IMR-90 (cell line): ENCODE results near the gene AOC2. TPM values are rescaled to one million over a fixed set of nuclear protein-coding genes. Genes with fewer than 3 reads are reported as not detected.

Experiments used
- ATAC-seq: fragments of 200-7000 bp; cut with Tn5 transposase; 2 replicates; pipeline ENCODE4 v1.9.1; 2020; ENCODE audit warnings: low read depth, mild to moderate bottlenecking, moderate library complexity
- BruUV-seq: library from RNA; stranded (reverse); fragments of 400-500 nt; replicated peaks from 2 replicates; lab custom pipeline; 2021; lab: Mats Ljungman, UMichigan
- CTCF ChIA-PET: fragments of 300-600 bp; formaldehyde crosslinking; extraction: SDS; loops from one replicate; lab custom pipeline; 2021; ENCODE audit warnings: antibody characterized with exemption; lab: Yijun Ruan, JAX
- POLR2A ChIA-PET: fragments of 300-600 bp; sonication (Branson Sonifier 250); formaldehyde crosslinking; loops from one replicate; lab custom pipeline; 2022; ENCODE audit warnings: antibody characterized with exemption; ENCODE audit not compliant: unreplicated experiment; lab: Charles Lee
- DNase-seq: peaks from one replicate; pipeline ENCODE4 v3.0.0; 2013
- H2AFZ ChIP-seq: replicated peaks from 2 replicates; pipeline ENCODE3; 2013; ENCODE audit warnings: low read length, mild to moderate bottlenecking; ENCODE audit not compliant: poor library complexity
- H2AK5ac ChIP-seq: 2 replicates; pipeline ENCODE4 v1.6.1; 2013; ENCODE audit warnings: low read depth, low read length, inconsistent platforms
- H2AK9ac ChIP-seq: replicated peaks from 2 replicates; pipeline ENCODE3; 2013; ENCODE audit warnings: mild to moderate bottlenecking, low read depth, low read length, moderate library complexity; ENCODE audit not compliant: poor library complexity
- H2BK120ac ChIP-seq: 2 replicates; pipeline ENCODE4 v1.6.1; 2013; ENCODE audit warnings: low read depth, low read length, inconsistent platforms
- H2BK15ac ChIP-seq: 3 replicates; pipeline ENCODE4 v1.6.1; 2013; ENCODE audit warnings: low read depth, low read length, inconsistent platforms
- H2BK20ac ChIP-seq: 2 replicates; pipeline ENCODE4 v1.6.1; 2013; ENCODE audit warnings: low read depth, mild to moderate bottlenecking, inconsistent platforms, low read length, moderate library complexity
- H2BK5ac ChIP-seq: 2 replicates; pipeline ENCODE4 v1.6.1; 2013; ENCODE audit warnings: mild to moderate bottlenecking, low read depth, low read length, inconsistent platforms; ENCODE audit not compliant: poor library complexity, severe bottlenecking
- H3K14ac ChIP-seq: replicated peaks from 2 replicates; pipeline ENCODE4 v1.6.1; 2013; ENCODE audit warnings: low read depth, low read length, inconsistent platforms
- H3K18ac ChIP-seq: 2 replicates; pipeline ENCODE4 v1.6.1; 2013; ENCODE audit warnings: low read depth, low read length, control low read depth
- H3K23ac ChIP-seq: 2 replicates; pipeline ENCODE4 v1.6.1; 2013; ENCODE audit warnings: low read depth, low read length, inconsistent platforms
- H3K27ac ChIP-seq: 2 replicates; pipeline ENCODE4 v1.5.1; 2013; ENCODE audit warnings: mild to moderate bottlenecking, control low read depth, low read length; ENCODE audit not compliant: insufficient read depth
- H3K27me3 ChIP-seq: 2 replicates; pipeline ENCODE4 v1.6.1; 2013; ENCODE audit warnings: low read length; ENCODE audit not compliant: control insufficient read depth, insufficient read depth
- H3K36me3 ChIP-seq: 2 replicates; pipeline ENCODE4 v1.6.1; 2013; ENCODE audit warnings: low read length, mixed read lengths; ENCODE audit not compliant: control insufficient read depth, insufficient read depth
- H3K4ac ChIP-seq: 2 replicates; pipeline ENCODE4 v1.6.1; 2013; ENCODE audit warnings: low read depth, low read length, inconsistent platforms
- H3K4me1 ChIP-seq: 2 replicates; pipeline ENCODE4 v1.6.1; 2013; ENCODE audit warnings: low read length, mixed read lengths; ENCODE audit not compliant: control insufficient read depth, insufficient read depth
- H3K4me2 ChIP-seq: 2 replicates; pipeline ENCODE4 v1.6.1; 2013; ENCODE audit warnings: low read depth, mild to moderate bottlenecking, control low read depth, low read length, moderate library complexity
- H3K4me3 ChIP-seq: 2 replicates; pipeline ENCODE4 v1.5.1; 2013; ENCODE audit warnings: low read depth, mild to moderate bottlenecking, control low read depth, low read length, moderate library complexity; ENCODE audit not compliant: insufficient read depth
- H3K56ac ChIP-seq: 2 replicates; pipeline ENCODE4 v1.6.1; 2013; ENCODE audit warnings: low read length, inconsistent platforms; ENCODE audit not compliant: insufficient read depth; ENCODE audit errors: extremely low read depth
- H3K79me1 ChIP-seq, 2 experiments: 2 replicates each; pipeline ENCODE4 v1.6.1; 2013; ENCODE audit warnings: low read length in 2 of 2, inconsistent platforms in 1 of 2, low read depth in 1 of 2
- H3K9ac ChIP-seq: 2 replicates; pipeline ENCODE4 v1.6.1; 2013; ENCODE audit warnings: low read depth, low read length, control low read depth
- H3K9me1 ChIP-seq: 2 replicates; pipeline ENCODE4 v1.6.1; 2013; ENCODE audit warnings: low read length, inconsistent platforms; ENCODE audit not compliant: insufficient read depth
- H3K9me3 ChIP-seq: 2 replicates; pipeline ENCODE4 v1.6.1; 2013; ENCODE audit warnings: low read length; ENCODE audit not compliant: control insufficient read depth, insufficient read depth
- H4K20me1 ChIP-seq: 2 replicates; pipeline ENCODE4 v1.6.1; 2013; ENCODE audit warnings: low read length, inconsistent platforms; ENCODE audit not compliant: insufficient read depth
- H4K5ac ChIP-seq: 2 replicates; pipeline ENCODE4 v1.6.1; 2013; ENCODE audit warnings: mild to moderate bottlenecking, low read depth, low read length, control low read depth
- H4K8ac ChIP-seq, 2 experiments: 2 replicates each; pipeline ENCODE4 v1.6.1; 2013; ENCODE audit warnings: low read depth in 2 of 2, low read length in 2 of 2, control low read depth in 1 of 2, inconsistent platforms in 1 of 2
- H4K91ac ChIP-seq: 2 replicates; pipeline ENCODE4 v1.6.1; 2013; ENCODE audit warnings: low read depth, low read length, inconsistent platforms; ENCODE audit not compliant: insufficient read depth
- BHLHE40 ChIP-seq: fragments of 150-350 bp; IDR thresholded peaks from 2 replicates; pipeline ENCODE4 v1.6.1; 2016; ENCODE audit warnings: mild to moderate bottlenecking, low read depth, low read length
- CEBPB ChIP-seq: IDR thresholded peaks from 2 replicates; pipeline ENCODE4 v1.6.1; 2012; ENCODE audit warnings: low read depth, low read length, improper control_type of control experiment
- CHD1 ChIP-seq: IDR thresholded peaks from 2 replicates; pipeline ENCODE4 v1.6.1; 2012; ENCODE audit warnings: low read depth, low read length, improper control_type of control experiment
- CTCF ChIP-seq: conservative IDR thresholded peaks from 2 replicates; pipeline ENCODE4 v1.5.1; 2012; ENCODE audit warnings: mild to moderate bottlenecking, low read depth, low read length, improper control_type of control experiment
- FOS ChIP-seq: fragments of 150-350 bp; IDR thresholded peaks from 2 replicates; pipeline ENCODE4 v1.6.1; 2016; ENCODE audit warnings: low read depth, low read length
- MAFK ChIP-seq: IDR thresholded peaks from 2 replicates; pipeline ENCODE4 v1.6.1; 2012; ENCODE audit warnings: low read depth, low read length, improper control_type of control experiment
- MAZ ChIP-seq: IDR thresholded peaks from 2 replicates; pipeline ENCODE4 v1.6.1; 2012; ENCODE audit warnings: low read depth, mild to moderate bottlenecking, low read length, improper control_type of control experiment, moderate library complexity, borderline replicate concordance
- MXI1 ChIP-seq: IDR thresholded peaks from 2 replicates; pipeline ENCODE4 v1.6.1; 2012; ENCODE audit warnings: low read depth, mild to moderate bottlenecking, low read length, moderate library complexity, borderline replicate concordance
- NFE2L2 ChIP-seq: fragments of 150-350 bp; IDR thresholded peaks from 2 replicates; pipeline ENCODE4 v1.6.1; 2016; ENCODE audit warnings: low read depth, mild to moderate bottlenecking, low read length
- POLR2A ChIP-seq: IDR thresholded peaks from 2 replicates; pipeline ENCODE4 v1.6.1; 2012; ENCODE audit warnings: mild to moderate bottlenecking, low read depth, low read length
- RAD21 ChIP-seq: IDR thresholded peaks from 2 replicates; pipeline ENCODE4 v1.6.1; 2012; ENCODE audit warnings: low read length, improper control_type of control experiment
- RCOR1 ChIP-seq: IDR thresholded peaks from 2 replicates; pipeline ENCODE4 v1.6.1; 2012; ENCODE audit warnings: mild to moderate bottlenecking, low read length, improper control_type of control experiment; ENCODE audit not compliant: insufficient replicate concordance
- RFX5 ChIP-seq: IDR thresholded peaks from 2 replicates; pipeline ENCODE4 v1.8.0; 2012; ENCODE audit warnings: low read depth, mild to moderate bottlenecking, low read length, moderate library complexity
- SMC3 ChIP-seq: fragments of 150-350 bp; IDR thresholded peaks from 2 replicates; pipeline ENCODE4 v1.6.1; 2016; ENCODE audit warnings: low read depth, mild to moderate bottlenecking, antibody characterized with exemption, low read length, moderate library complexity
- WGBS, 2 experiments: methylation state at CpG; one replicate each; pipeline versions ENCODE4 v1.1.5 to v1.1.7; 2013; ENCODE audit warnings: missing lambda C conversion rate in 2 of 2; ENCODE audit not compliant: insufficient read length in 1 of 2; ENCODE audit errors: extremely low coverage in 2 of 2; 5-methylcytosine and 5-hydroxymethylcytosine counted together
- dilution Hi-C: fragments of 300-500 bp; cut with HindIII; formaldehyde crosslinking; loops from one replicate; pipeline ENCODE4 v1.14.3; 2018; ENCODE audit warnings: low sequenced_read_pairs; ENCODE audit not compliant: unreplicated experiment
- in situ Hi-C: fragments of 300-500 bp; cut with MboI; formaldehyde crosslinking; loops from 3 replicates; pipeline ENCODE4 v1.14.3; 2019; ENCODE audit warnings: low sequenced_read_pairs, inconsistent platforms, mixed read lengths
- intact Hi-C: fragments of 100-400 bp; cut with micrococcal nuclease; formaldehyde crosslinking; loops from 2 replicates; pipeline ENCODE4 v1.10.0; 2022
- polyA plus RNA-seq, 3 experiments: library from polyadenylated mRNA; depleted of rRNA; stranded (reverse); fragments of >200 nt; gene quantifications; 2 replicates each; pipeline ENCODE4 v1.2.3, GENCODE V29; 2012; ENCODE audit warnings: low replicate concordance in 1 of 3
- total RNA-seq: library from RNA; depleted of rRNA; stranded (reverse); fragments of >200 nt; gene quantifications from 2 replicates; pipeline ENCODE4 v1.2.3, GENCODE V29; 2012
- TF ChIP-seq, protein P1 (sequence below): fragments of 150-350 bp; IDR thresholded peaks from 2 replicates; pipeline ENCODE4 v1.6.1; 2016; ENCODE audit warnings: low read depth, mild to moderate bottlenecking, low read length, moderate library complexity, borderline replicate concordance

AOC2 gene
- total and polyA plus RNA-seq, 2 of the 4 experiments (the other 2 are of a cell fraction), result 0.36 to 0.41 TPM

DNA sequence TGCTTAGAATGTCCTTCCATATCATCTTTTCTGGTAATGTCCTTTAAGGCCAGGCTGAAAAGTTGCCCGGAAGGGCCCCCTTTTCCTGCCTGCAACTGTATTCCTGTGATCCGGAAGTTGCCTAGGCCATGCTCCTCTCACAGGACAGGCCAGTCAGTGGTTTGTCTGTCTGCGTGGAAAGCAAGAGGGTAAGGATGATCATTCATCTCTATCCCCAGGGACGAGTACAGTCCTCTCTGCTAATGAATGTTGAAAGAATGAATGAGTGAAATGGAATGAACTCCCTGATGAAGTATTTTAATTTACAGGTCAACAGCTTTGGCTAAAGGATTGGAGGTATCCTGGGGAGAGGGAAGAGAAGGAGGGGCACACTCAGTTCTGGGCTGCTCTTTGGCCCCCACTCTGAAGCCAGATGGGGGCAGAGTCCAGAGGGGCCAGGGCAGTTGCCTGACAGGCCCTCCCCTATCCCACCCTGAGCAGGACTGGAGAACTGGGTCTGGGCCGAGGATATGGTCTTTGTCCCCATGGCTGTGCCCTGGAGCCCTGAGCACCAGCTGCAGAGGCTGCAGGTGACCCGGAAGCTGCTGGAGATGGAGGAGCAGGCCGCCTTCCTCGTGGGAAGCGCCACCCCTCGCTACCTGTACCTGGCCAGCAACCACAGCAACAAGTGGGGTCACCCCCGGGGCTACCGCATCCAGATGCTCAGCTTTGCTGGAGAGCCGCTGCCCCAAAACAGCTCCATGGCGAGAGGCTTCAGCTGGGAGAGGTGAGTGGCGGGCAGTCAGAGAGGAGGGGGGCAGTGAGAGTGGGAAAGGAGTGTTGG, 9.8 kb downstream of the AOC2 start:
- no peaks in the 10 kb centered on the region for H3K9me3 ChIP-seq
- H2BK120ac ChIP-seq, result no peak overlapping the region
- DNase-seq, result no peak
- H3K79me1 ChIP-seq, result no peaks in the 10 kb centered on the region
- dilution Hi-C loops, result no loop called here
- CTCF ChIA-PET, result no interaction called here
- H3K9ac ChIP-seq, result no peak overlapping the region
- H4K20me1 ChIP-seq, result no peaks in the 10 kb centered on the region
- H3K36me3 ChIP-seq, result no peaks in the 10 kb centered on the region
- no peak overlapping the region for H4K5ac ChIP-seq
- no peak overlapping the region for H3K4me2 ChIP-seq
- peaks cover 4% of the 10 kb centered on the region; the same call in 1 of the 2 replicates for H3K4me1 ChIP-seq
- H2AK9ac ChIP-seq, result no peak overlapping the region
- no peak overlapping the region for H3K4me3 ChIP-seq
- H3K4ac ChIP-seq, result no peak overlapping the region
- no TSS peak for BruUV-seq
- no peak for TF ChIP-seq MAFK
- no peak for TF ChIP-seq CHD1
- no peak for TF ChIP-seq FOS
- TF ChIP-seq RFX5, result no peak
- TF ChIP-seq SMC3, result no peak
- TF ChIP-seq NFE2L2, result no peak
- no peak for TF ChIP-seq RAD21
- no peak for TF ChIP-seq MXI1
- no peak for TF ChIP-seq BHLHE40
- TF ChIP-seq CEBPB, result no peak
- TF ChIP-seq RCOR1, result no peak
- TF ChIP-seq, protein P1, sequence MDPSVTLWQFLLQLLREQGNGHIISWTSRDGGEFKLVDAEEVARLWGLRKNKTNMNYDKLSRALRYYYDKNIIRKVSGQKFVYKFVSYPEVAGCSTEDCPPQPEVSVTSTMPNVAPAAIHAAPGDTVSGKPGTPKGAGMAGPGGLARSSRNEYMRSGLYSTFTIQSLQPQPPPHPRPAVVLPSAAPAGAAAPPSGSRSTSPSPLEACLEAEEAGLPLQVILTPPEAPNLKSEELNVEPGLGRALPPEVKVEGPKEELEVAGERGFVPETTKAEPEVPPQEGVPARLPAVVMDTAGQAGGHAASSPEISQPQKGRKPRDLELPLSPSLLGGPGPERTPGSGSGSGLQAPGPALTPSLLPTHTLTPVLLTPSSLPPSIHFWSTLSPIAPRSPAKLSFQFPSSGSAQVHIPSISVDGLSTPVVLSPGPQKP, result no peak
- no peak for TF ChIP-seq MAZ
- TF ChIP-seq POLR2A, result no peak
- TF ChIP-seq CTCF, result no peak
- no peak overlapping the region for H2BK5ac ChIP-seq
- H3K14ac ChIP-seq, result no peak overlapping the region
- H3K27ac ChIP-seq, result no peak overlapping the region
- 80% methylated on average over 1 of the region's 15 CpGs; no CpG with 5 or more reads in 1 of the 2 experiments for WGBS, 2 experiments
- no peak overlapping the region for H2BK15ac ChIP-seq
- H3K56ac ChIP-seq, result no peak overlapping the region
- H3K9me1 ChIP-seq, result 0 out of 2 replicates have a peak, but pooled peaks cover 6% of the 10 kb centered on the region
- no peak overlapping the region for H4K91ac ChIP-seq
- in situ Hi-C loops, result no loop called here
- no peak overlapping the region for H2BK20ac ChIP-seq
- H3K18ac ChIP-seq, result no peak overlapping the region
- H2AK5ac ChIP-seq, result no peak overlapping the region
- H4K8ac ChIP-seq, result no peak overlapping the region
- POLR2A ChIA-PET, result no interaction called here
- H3K23ac ChIP-seq, result no peak overlapping the region
- peaks cover 23% of the 10 kb centered on the region for H3K27me3 ChIP-seq
- intact Hi-C loops, result no loop called here
- no peak for ATAC-seq
- peak overlapping the region; percentile 23 for H2AFZ ChIP-seq
